MM.1S (cell line): ENCODE results near the gene SLC47A1.
"Not testable (repeated sequence)": the region's sequence is repeated elsewhere in the genome, so short reads cannot be mapped to it uniquely, and the experiment has no call there.

Experiments
- DNase-seq: peaks from one replicate; pipeline ENCODE4 v3.0.0-alpha.2; 2015
- H2AFZ ChIP-seq: fragments of 300-600 bp; sonication (generic); 2 replicates; pipeline ENCODE4 v1.6.0; 2016; ENCODE audit warnings: antibody characterized with exemption, low read length
- H3F3A ChIP-seq: fragments of 300-600 bp; sonication (generic); 2 replicates; pipeline ENCODE4 v1.6.1; 2016; ENCODE audit warnings: mild to moderate bottlenecking, antibody characterized with exemption, low read length, moderate library complexity, mixed read lengths; ENCODE audit not compliant: insufficient read depth
- H3K27ac ChIP-seq: fragments of 300-600 bp; sonication (generic); 2 replicates; pipeline ENCODE4 v1.5.1; 2016; ENCODE audit warnings: mild to moderate bottlenecking, low read length
- H3K27me3 ChIP-seq: fragments of 300-600 bp; sonication (generic); replicated peaks from 2 replicates; pipeline ENCODE4 v1.6.0; 2016; ENCODE audit warnings: low read length; ENCODE audit not compliant: insufficient read depth
- H3K36me3 ChIP-seq: fragments of 300-600 bp; sonication (generic); replicated peaks from 2 replicates; pipeline ENCODE4 v1.6.1; 2016; ENCODE audit warnings: mild to moderate bottlenecking, low read length, mixed read lengths; ENCODE audit not compliant: insufficient read depth
- H3K4me1 ChIP-seq: fragments of 300-600 bp; sonication (generic); 2 replicates; pipeline ENCODE4 v1.6.1; 2016; ENCODE audit warnings: low read length, mixed read lengths
- H3K4me2 ChIP-seq: fragments of 300-600 bp; sonication (generic); 2 replicates; pipeline ENCODE4 v1.6.0; 2016; ENCODE audit warnings: low read depth, low read length
- H3K4me3 ChIP-seq: fragments of 300-600 bp; sonication (generic); 2 replicates; pipeline ENCODE4 v1.5.1; 2016; ENCODE audit warnings: low read length, mixed read lengths
- H3K79me2 ChIP-seq: fragments of 300-600 bp; sonication (generic); 2 replicates; pipeline ENCODE4 v1.6.1; 2016; ENCODE audit warnings: mixed run types, low read length, mixed read lengths
- H3K9ac ChIP-seq: fragments of 300-600 bp; sonication (generic); 2 replicates; pipeline ENCODE4 v1.6.1; 2016; ENCODE audit warnings: low read length, mixed read lengths
- H3K9me2 ChIP-seq: fragments of 300-600 bp; sonication (generic); replicated peaks from 2 replicates; pipeline ENCODE4 v1.6.1; 2016; ENCODE audit warnings: mild to moderate bottlenecking, low read length, mixed read lengths; ENCODE audit not compliant: insufficient read depth
- H3K9me3 ChIP-seq: fragments of 300-600 bp; sonication (generic); replicated peaks from 2 replicates; pipeline ENCODE4 v1.6.1; 2016; ENCODE audit warnings: mild to moderate bottlenecking, low read length, mixed read lengths; ENCODE audit not compliant: insufficient read depth
- H4K20me1 ChIP-seq: fragments of 300-600 bp; sonication (generic); 2 replicates; pipeline ENCODE4 v1.6.1; 2016; ENCODE audit warnings: mild to moderate bottlenecking, low read length, moderate library complexity, mixed read lengths; ENCODE audit not compliant: insufficient read depth
- EZH2 ChIP-seq: fragments of 300-600 bp; sonication (generic); optimal IDR thresholded peaks from 2 replicates; pipeline ENCODE3; 2017; ENCODE audit warnings: low read depth, mild to moderate bottlenecking, antibody characterized with exemption, low read length, mixed read lengths
- EZH2phosphoT487 ChIP-seq: fragments of 300-600 bp; sonication (generic); IDR thresholded peaks from 2 replicates; pipeline ENCODE4 v1.6.1; 2018; ENCODE audit warnings: antibody characterized with exemption, low read length
- TF ChIP-seq, protein P1 (sequence below): fragments of 300-600 bp; sonication (generic); IDR thresholded peaks from 2 replicates; pipeline ENCODE4 v1.5.1; 2016; ENCODE audit warnings: antibody characterized with exemption, low read length, mixed read lengths

Gene SLC47A1

DNA sequence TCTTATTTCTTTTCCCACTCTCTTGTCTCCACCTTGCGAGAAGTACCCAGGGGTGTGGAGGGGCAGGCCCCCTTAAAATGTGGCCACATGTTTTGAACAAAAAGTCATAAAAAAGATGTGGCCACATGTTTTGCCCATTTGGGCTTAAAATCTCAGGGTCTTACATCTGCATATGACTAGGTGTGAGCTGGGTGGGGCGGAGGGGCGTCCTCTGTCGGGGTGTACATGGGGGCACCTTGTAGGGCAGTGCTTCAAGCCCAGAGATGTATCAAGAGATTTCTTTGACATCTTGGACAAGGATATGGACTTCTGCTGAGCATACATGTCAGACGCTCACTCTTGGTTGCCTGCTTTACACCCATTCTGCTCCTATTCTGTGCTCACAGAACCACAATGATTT is 13.0 kb upstream of the SLC47A1 start:
- Histone ChIP-seq H3K79me2 (no peaks in the 10 kb centered on the region), H3K9me2 (no peaks in the 10 kb centered on the region), H3K36me3 (no peaks in the 10 kb centered on the region), H2AFZ (no peak overlapping the region), H3K9me3 (no peaks in the 10 kb centered on the region), H3K4me2 (no peak overlapping the region), H3K4me3 (no peak overlapping the region), H4K20me1 (no peaks in the 10 kb centered on the region), H3K27ac (no peak overlapping the region), H3F3A (no peaks in the 10 kb centered on the region), H3K9ac (no peak overlapping the region), H3K4me1 (no peaks in the 10 kb centered on the region), H3K27me3 (no peaks in the 10 kb centered on the region)
- TF ChIP-seq, protein P1, sequence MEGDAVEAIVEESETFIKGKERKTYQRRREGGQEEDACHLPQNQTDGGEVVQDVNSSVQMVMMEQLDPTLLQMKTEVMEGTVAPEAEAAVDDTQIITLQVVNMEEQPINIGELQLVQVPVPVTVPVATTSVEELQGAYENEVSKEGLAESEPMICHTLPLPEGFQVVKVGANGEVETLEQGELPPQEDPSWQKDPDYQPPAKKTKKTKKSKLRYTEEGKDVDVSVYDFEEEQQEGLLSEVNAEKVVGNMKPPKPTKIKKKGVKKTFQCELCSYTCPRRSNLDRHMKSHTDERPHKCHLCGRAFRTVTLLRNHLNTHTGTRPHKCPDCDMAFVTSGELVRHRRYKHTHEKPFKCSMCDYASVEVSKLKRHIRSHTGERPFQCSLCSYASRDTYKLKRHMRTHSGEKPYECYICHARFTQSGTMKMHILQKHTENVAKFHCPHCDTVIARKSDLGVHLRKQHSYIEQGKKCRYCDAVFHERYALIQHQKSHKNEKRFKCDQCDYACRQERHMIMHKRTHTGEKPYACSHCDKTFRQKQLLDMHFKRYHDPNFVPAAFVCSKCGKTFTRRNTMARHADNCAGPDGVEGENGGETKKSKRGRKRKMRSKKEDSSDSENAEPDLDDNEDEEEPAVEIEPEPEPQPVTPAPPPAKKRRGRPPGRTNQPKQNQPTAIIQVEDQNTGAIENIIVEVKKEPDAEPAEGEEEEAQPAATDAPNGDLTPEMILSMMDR = no peak
- DNase-seq = no peak

DNA sequence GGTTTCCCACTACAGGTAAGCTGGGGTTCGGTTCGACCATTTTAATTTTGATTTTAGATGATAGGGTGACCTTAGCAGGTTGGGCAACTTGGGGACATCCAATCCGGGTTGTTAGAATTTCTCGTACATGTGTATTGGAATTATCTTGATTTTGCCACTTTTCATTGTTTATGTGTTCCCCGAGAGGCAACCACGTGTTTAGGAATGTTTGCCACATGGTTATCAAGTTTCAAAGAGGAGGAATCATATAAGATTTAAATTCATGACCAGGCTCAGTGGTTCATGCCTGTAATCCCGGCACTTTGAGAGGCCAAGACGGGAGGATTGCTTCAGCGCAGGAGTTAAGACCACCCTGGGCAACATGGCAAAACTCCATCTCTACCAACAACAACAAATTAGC is 10.0 kb upstream of the SLC47A1 start:
- no peaks in the 10 kb centered on the region for H3K9me2 ChIP-seq
- H2AFZ ChIP-seq = no peak overlapping the region
- no peak overlapping the region for H3K4me2 ChIP-seq
- H3K27me3 ChIP-seq = no peaks in the 10 kb centered on the region
- DNase-seq = no peak
- no peak overlapping the region for H3K27ac ChIP-seq
- H3K79me2 ChIP-seq = no peaks in the 10 kb centered on the region
- H3K36me3 ChIP-seq = no peaks in the 10 kb centered on the region
- H3K4me1 ChIP-seq = no peaks in the 10 kb centered on the region
- no peak overlapping the region for H3K4me3 ChIP-seq
- no peak overlapping the region for H3K9ac ChIP-seq
- H3F3A ChIP-seq = no peaks in the 10 kb centered on the region
- H3K9me3 ChIP-seq = no peaks in the 10 kb centered on the region
- no peaks in the 10 kb centered on the region for H4K20me1 ChIP-seq
- TF ChIP-seq EZH2phosphoT487 = no peak
- TF ChIP-seq, protein P1 = no peak
- no peak for TF ChIP-seq EZH2

DNA sequence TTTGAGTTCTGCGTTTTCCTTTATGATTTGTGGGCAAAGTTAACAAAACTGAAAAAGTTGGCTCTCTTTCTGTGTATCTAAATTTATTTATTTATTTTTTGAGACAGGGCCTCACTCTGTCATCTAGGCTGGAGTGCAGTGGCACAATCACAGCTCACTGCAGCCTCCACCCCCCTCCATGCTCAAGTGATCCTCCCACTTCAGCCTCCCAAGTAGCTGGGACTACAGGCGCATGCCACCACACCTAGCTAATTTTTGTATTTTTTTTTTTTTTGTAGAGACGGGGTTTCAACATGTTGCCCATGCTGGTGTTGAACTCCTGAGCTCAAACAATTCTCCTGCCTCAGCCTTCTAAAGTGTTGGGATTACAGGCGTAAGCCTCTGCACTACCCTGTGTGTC is 6.7 kb upstream of the SLC47A1 start:
- H3K79me2 ChIP-seq, H3F3A ChIP-seq, H3K27me3 ChIP-seq, H3K9ac ChIP-seq, H3K9me3 ChIP-seq, H4K20me1 ChIP-seq, H3K27ac ChIP-seq, H3K9me2 ChIP-seq, H3K4me2 ChIP-seq, H3K4me1 ChIP-seq, H3K4me3 ChIP-seq, DNase-seq, H3K36me3 ChIP-seq, H2AFZ ChIP-seq: not testable (repeated sequence)

DNA sequence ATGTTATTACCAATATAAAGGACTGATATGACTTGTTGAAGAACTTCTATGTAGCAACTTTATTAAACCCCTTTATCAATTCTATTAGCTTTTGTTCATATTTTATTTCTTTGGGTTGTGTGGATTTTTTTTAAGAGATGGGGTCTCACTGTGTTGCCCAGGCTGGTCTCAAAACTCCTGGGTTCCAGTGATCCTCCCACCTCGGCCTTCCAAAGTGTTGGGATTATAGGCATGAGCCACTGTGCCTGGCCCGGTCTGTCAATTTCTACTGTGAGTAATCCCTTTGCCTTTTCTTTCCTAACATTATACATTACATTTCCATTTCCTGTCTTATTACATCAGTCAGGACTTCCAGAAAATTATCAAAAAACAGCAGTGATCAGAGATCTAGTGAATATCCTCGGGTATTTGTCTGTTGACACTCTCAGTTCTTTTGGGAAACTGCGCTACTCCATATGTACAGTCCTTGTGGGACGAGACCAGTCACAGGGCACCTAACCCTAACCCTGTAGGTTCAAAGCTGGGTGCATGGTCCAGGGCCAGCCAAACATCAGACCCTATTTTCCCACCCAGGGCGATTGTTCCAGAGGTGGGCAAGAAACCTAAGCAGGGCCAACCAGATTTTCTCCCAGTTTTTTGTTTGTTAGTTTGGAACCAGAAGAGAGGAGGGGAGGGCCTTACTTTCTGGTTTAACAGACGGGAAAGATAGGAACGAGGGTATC is 1.7 kb upstream of the SLC47A1 start:
- no peaks in the 10 kb centered on the region for H4K20me1 ChIP-seq
- no peak overlapping the region for H3K9ac ChIP-seq
- no peak overlapping the region for H2AFZ ChIP-seq
- no peaks in the 10 kb centered on the region for H3K9me2 ChIP-seq
- H3K27me3 ChIP-seq = no peaks in the 10 kb centered on the region
- peaks cover 7% of the 10 kb centered on the region; the same call in 1 of the 2 replicates for H3K4me1 ChIP-seq
- H3F3A ChIP-seq = no peaks in the 10 kb centered on the region
- H3K36me3 ChIP-seq = no peaks in the 10 kb centered on the region
- no peak overlapping the region for H3K4me2 ChIP-seq
- H3K79me2 ChIP-seq = no peaks in the 10 kb centered on the region
- no peak overlapping the region for H3K27ac ChIP-seq
- DNase-seq = no peak
- no peaks in the 10 kb centered on the region for H3K9me3 ChIP-seq
- TF ChIP-seq EZH2phosphoT487 (no peak), EZH2 (no peak)
- TF ChIP-seq, protein P1 = no peak
- no peak overlapping the region for H3K4me3 ChIP-seq
